ENCODE measurements around the gene CRYGS. TPM values are rescaled to one million over a fixed set of nuclear protein-coding genes. Genes with fewer than 3 reads are reported as not detected.
"Not testable (repeated sequence)": the region's sequence is repeated elsewhere in the genome, so short reads cannot be mapped to it uniquely, and the experiment has no call there.

The CRYGS gene
- total RNA-seq, 2 donors from 2014 or later: 3.6 to 5.9 TPM

DNA sequence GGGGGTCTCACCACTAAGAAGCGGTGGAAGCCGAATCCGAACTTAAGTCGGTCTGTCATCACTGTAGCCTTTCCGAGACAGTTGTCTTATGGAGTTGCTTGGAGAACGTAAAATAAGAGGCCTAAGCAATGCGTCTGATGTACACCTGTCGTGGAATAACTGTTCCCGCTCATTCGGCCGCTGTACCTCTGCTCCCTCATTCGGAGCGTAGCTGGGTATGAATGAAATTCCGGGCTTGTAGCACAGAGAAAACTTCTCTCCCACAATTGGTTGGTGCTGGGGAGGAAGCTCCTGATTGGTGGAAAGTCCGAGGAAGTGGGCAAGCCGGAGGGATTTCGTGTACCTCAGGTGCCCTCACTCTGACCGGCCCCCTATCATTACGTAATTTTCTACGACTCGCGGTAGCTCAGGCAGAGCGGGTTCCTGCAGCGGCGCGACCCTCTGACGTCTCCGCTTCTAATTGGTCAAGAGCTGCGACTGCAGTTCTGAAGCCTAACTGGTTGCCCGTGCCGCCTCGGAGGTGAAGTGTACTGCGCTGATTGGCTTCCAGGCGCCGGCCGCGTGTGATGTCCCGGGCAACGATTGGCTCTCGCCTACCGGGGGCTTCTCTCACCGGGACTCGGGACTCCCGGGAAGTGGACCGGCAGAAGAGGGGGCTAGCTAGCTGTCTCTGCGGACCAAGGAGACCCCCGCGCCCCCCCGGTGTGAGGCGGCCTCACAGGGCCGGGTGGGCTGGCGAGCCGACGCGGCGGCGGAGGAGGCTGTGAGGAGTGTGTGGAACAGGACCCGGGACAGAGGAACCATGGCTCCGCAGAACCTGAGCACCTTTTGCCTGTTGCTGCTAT, 26.1 kb upstream of the CRYGS start, which contains the start of gene DNAJB11:
Gene DNAJB11, plus strand, starts transcription at position 625 of the 845 bp plus-strand sequence. Its CDS starts 178 bp downstream, at position 803.
- peak; percentile 92 for ATAC-seq
- H3K4me1 ChIP-seq: peaks cover 42% of the 10 kb centered on the region

DNA sequence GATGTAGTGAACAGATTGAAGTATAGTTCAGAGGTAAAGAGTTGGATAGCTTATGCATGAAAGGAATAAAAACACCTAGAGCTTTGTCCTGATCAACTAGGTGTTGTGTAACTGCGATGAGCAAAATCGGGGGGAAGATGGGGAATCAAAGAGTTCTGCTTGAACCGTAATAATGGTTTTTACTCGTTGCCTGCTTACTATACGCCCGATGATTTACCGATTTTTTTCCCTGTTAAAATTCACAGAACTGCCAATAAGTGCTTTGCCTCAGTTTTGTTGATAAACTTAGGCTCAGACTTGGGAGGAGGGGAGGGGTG, 25.6 kb upstream of the CRYGS start:
- ATAC-seq: no peak
- TF ChIP-seq, protein P1, sequence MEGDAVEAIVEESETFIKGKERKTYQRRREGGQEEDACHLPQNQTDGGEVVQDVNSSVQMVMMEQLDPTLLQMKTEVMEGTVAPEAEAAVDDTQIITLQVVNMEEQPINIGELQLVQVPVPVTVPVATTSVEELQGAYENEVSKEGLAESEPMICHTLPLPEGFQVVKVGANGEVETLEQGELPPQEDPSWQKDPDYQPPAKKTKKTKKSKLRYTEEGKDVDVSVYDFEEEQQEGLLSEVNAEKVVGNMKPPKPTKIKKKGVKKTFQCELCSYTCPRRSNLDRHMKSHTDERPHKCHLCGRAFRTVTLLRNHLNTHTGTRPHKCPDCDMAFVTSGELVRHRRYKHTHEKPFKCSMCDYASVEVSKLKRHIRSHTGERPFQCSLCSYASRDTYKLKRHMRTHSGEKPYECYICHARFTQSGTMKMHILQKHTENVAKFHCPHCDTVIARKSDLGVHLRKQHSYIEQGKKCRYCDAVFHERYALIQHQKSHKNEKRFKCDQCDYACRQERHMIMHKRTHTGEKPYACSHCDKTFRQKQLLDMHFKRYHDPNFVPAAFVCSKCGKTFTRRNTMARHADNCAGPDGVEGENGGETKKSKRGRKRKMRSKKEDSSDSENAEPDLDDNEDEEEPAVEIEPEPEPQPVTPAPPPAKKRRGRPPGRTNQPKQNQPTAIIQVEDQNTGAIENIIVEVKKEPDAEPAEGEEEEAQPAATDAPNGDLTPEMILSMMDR (IDR thresholded peaks at IDR 0.05): no peak
- no peak for TF ChIP-seq POLR2A (IDR thresholded peaks at IDR 0.05)
- no peaks in the 10 kb centered on the region for H3K36me3 ChIP-seq (replicated peaks in 1 of 2; ENCODE audit: insufficient read depth in 1 of 2, low read depth in 2 of 2)
- peak overlapping the region; percentile 59 to 98 (median 80) for H3K27ac ChIP-seq
- DNase-seq: no peak
- H3K4me1 ChIP-seq: peaks cover 41% of the 10 kb centered on the region
- 4 to 6% methylated on average over 7 of the region's 7 CpGs for WGBS, 2 donors
- peak overlapping the region in 1 of 2 donors; percentile 4 for H3K4me3 ChIP-seq
- H3K27me3 ChIP-seq: no peaks in the 10 kb centered on the region
- no peaks in the 10 kb centered on the region for H3K9me3 ChIP-seq
- intact Hi-C loops (cut with DNase I): loop anchor here (10.0 kb wide), 1 partner anchor 45 kb away; the partner anchor contains the start of gene AHSG

More for the DNA sequence above, 26.1 kb upstream of the CRYGS start, which contains the start of gene DNAJB11:
- Histone ChIP-seq H3K9me3 (no peaks in the 10 kb centered on the region), H3K27me3 (no peaks in the 10 kb centered on the region), H3K4me3 (peak within 1 kb of the TSS; percentile 89 to 99), H3K27ac (peak within 1 kb of the TSS; percentile 84 to 98 (median 96)), H3K36me3 (replicated peaks in 1 of 2; ENCODE audit: insufficient read depth in 1 of 2, low read depth in 2 of 2) (no peaks in the 10 kb centered on the region)
- 0 to 1% methylated on average over 18 to 59 of the region's 59 CpGs for WGBS, 2 donors
- peak; percentile 53 to 95 (median 92) for TF ChIP-seq POLR2A (IDR thresholded peaks at IDR 0.05)
- TF ChIP-seq, protein P1 (IDR thresholded peaks at IDR 0.05): peak in 2 of 7 experiments; percentile 17 to 18
- intact Hi-C loops (cut with DNase I): no loop called here
- DNase-seq: peak; percentile 99 to 100 (median 99)

DNA sequence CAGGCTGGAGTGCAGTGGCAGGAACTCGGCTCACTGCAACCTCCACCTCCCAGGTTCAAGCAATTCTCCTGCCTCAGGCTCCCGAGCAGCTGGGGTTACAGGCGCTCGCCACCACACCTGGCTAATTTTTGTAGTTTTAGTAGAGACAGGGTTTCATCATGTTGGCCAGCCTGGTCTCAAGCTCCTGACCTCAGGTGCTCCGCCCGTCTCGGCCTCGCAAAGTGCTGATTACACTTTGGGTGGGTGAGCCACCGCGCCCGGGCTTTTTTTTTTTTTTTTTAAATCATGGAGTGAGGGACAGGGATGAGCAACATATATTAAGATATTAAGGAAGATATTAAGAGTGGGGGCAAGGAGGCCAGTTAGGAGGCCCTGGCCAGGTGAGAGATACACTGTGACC, 25.2 kb upstream of the CRYGS start:
- intact Hi-C loops (cut with DNase I): loop anchor here (10.0 kb wide), 1 partner anchor 45 kb away; the partner anchor contains the start of gene AHSG
- not testable (repeated sequence) for DNase-seq; H3K36me3 ChIP-seq (replicated peaks in 1 of 2; ENCODE audit: insufficient read depth in 1 of 2, low read depth in 2 of 2); H3K9me3 ChIP-seq; H3K27me3 ChIP-seq; ATAC-seq; H3K4me3 ChIP-seq
- Histone ChIP-seq H3K4me1 (peaks cover 37% of the 10 kb centered on the region), H3K27ac (peak overlapping the region in 3 of 4 donors; percentile 59 to 98 (median 98))
- WGBS, 2 donors: 79% methylated on average over 11 of the region's 11 CpGs

DNA sequence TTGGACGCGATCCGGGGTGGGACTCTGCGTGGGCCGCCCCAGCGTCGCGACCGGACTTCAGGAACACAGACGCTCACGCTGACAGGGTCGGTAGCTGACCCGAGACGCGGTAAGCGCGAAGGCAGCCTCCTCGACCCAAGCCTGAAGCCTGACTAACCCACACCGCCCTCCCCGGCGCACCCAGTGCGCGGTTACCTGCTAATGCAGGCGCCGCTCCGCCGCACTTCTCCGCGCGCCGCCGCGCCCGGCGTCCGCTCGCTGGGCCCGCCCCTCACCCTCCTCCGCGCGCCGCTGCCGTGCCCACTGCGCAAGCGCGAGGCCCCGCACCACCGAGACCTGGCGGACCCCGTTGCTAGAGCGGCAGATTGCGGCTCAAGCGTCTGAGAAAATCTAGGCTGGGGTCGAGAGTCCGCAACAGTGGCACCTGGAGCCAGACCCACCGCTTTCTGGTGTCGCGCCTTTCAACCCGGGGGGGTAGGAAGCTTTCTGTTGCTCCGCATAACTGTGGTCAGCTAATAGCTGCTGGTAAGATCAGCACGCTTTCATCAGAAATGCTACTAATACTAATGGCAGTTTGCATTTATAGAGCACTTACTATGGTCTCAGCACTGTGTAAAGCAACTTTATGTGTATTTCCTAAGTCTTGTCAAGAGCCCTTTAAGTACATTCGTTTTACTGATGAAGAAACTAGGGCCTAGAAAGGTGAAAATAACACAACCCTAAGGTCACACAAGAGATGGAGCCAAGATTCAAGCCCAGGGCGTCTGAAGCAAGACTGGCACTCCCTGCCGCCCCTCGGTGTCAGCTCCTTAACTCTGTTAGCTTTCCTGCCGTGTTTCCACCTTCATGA, 23.1 kb upstream of the CRYGS start, which contains the start of gene TBCCD1:
Gene TBCCD1, minus strand, starts transcription at position 268 of the 850 bp plus-strand sequence. CDS start 3,010 bp downstream, outside the sequence.
- intact Hi-C loops (cut with DNase I): loop anchor here (10.0 kb wide), 1 partner anchor 48 kb away; the partner anchor contains the start of gene AHSG
- ATAC-seq: peak; percentile 74
- WGBS, 2 donors: 0% methylated on average over 20 to 66 of the region's 66 CpGs

More for the DNA sequence above, 23.1 kb upstream of the CRYGS start, which contains the start of gene TBCCD1:
- Histone ChIP-seq H3K27ac (peak within 1 kb of the TSS; percentile 54 to 89 (median 86)), H3K27me3 (no peaks in the 10 kb centered on the region), H3K36me3 (replicated peaks in 1 of 2; ENCODE audit: insufficient read depth in 1 of 2, low read depth in 2 of 2) (no peaks in the 10 kb centered on the region), H3K4me3 (peak within 1 kb of the TSS; percentile 68 to 89), H3K9me3 (no peaks in the 10 kb centered on the region), H3K4me1 (peaks cover 45% of the 10 kb centered on the region)
- peak; percentile 96 to 97 (median 96) for TF ChIP-seq POLR2A (IDR thresholded peaks at IDR 0.05)
- TF ChIP-seq, protein P1 (IDR thresholded peaks at IDR 0.05): peak in 1 of 7 experiments; percentile 16
- peak; percentile 93 to 95 (median 94) for DNase-seq

Measured in body of pancreas (tissue), 4 donors.